ENCODE data around the gene THEM4.
"Not testable (repeated sequence)": the region's sequence is repeated elsewhere in the genome, so short reads cannot be mapped to it uniquely, and the experiment has no call there.

The THEM4 gene

GRCh38 chr1:151858886-151859665, 50.2 kb downstream of the THEM4 start:
- Histone ChIP-seq H3K4me2 (ENCODE audit: low read length) (no peak overlapping the region), H3K27ac (ENCODE audit: low read depth, low read length) (no peak overlapping the region), H3K23ac (ENCODE audit: low read length) (no peak overlapping the region), H3K4ac (ENCODE audit: low read depth, low read length) (no peak overlapping the region), H3K14ac (ENCODE audit: low read length) (no peak overlapping the region), H4K8ac (ENCODE audit: low read depth, low read length) (no peak overlapping the region), H2AFZ (ENCODE audit: insufficient read depth, low read length, poor library complexity) (no peak overlapping the region), H2BK12ac (ENCODE audit: low read length) (peak overlapping the region; percentile 4), H3K9me3 (ENCODE audit: insufficient read depth, low read depth, low read length) (no peaks in the 10 kb centered on the region), H3K9ac (ENCODE audit: low read length) (no peak overlapping the region), H2AK5ac (ENCODE audit: low read length) (no peak overlapping the region), H3K79me2 (ENCODE audit: control insufficient read depth, insufficient read depth, low read length, poor library complexity) (peaks cover 4% of the 10 kb centered on the region), H2BK120ac (ENCODE audit: insufficient read depth, low read length, poor library complexity) (peak overlapping the region; percentile 29), H3K79me1 (ENCODE audit: low read length) (peaks cover 22% of the 10 kb centered on the region), H3K4me1 (ENCODE audit: control insufficient read depth in 1 of 2, insufficient read depth in 2 of 2, low read length in 2 of 2) (peaks cover 31 to 35% of the 10 kb centered on the region in 2 experiments), H3K27me3 (ENCODE audit: insufficient read depth, low read length) (no peaks in the 10 kb centered on the region), H3K4me3 (ENCODE audit: low read depth, low read length) (no peak overlapping the region), H3K18ac (ENCODE audit: low read length) (peak overlapping the region; percentile 42), H3K36me3 (ENCODE audit: control insufficient read depth in 1 of 2, insufficient read depth in 2 of 2, low read length in 2 of 2) (no peaks in the 10 kb centered on the region), H4K91ac (ENCODE audit: low read depth, low read length) (peak overlapping the region; percentile 26), H2BK5ac (ENCODE audit: low read depth, low read length, poor library complexity) (no peak overlapping the region), H4K12ac (ENCODE audit: low read depth, low read length) (no peak overlapping the region)
- no peak for DNase-seq
- no CpG with 5 or more reads among the region's 6 CpGs for WGBS (ENCODE audit: extremely low coverage, insufficient coverage, insufficient read length)

- Histone ChIP-seq H4K8ac (ENCODE audit: low read depth, low read length) (no peak overlapping the region), H3K27ac (ENCODE audit: low read depth, low read length) (no peak overlapping the region), H4K91ac (ENCODE audit: low read depth, low read length) (no peak overlapping the region), H2BK12ac (ENCODE audit: low read length) (peak overlapping the region; percentile 12), H3K14ac (ENCODE audit: low read length) (no peak overlapping the region), H3K9me3 (ENCODE audit: insufficient read depth, low read depth, low read length) (no peaks in the 10 kb centered on the region), H2AK5ac (ENCODE audit: low read length) (no peak overlapping the region), H2BK120ac (ENCODE audit: insufficient read depth, low read length, poor library complexity) (peak overlapping the region; percentile 9), H3K79me2 (ENCODE audit: control insufficient read depth, insufficient read depth, low read length, poor library complexity) (peaks cover 4% of the 10 kb centered on the region), H3K79me1 (ENCODE audit: low read length) (peaks cover 22% of the 10 kb centered on the region), H3K27me3 (ENCODE audit: insufficient read depth, low read length) (no peaks in the 10 kb centered on the region), H3K4me1 (ENCODE audit: control insufficient read depth in 1 of 2, insufficient read depth in 2 of 2, low read length in 2 of 2) (peaks cover 31 to 35% of the 10 kb centered on the region in 2 experiments), H3K4me2 (ENCODE audit: low read length) (no peak overlapping the region), H3K18ac (ENCODE audit: low read length) (no peak overlapping the region), H3K4ac (ENCODE audit: low read depth, low read length) (no peak overlapping the region), H3K23ac (ENCODE audit: low read length) (no peak overlapping the region), H3K36me3 (ENCODE audit: control insufficient read depth in 1 of 2, insufficient read depth in 2 of 2, low read length in 2 of 2) (no peaks in the 10 kb centered on the region), H2AFZ (ENCODE audit: insufficient read depth, low read length, poor library complexity) (no peak overlapping the region), H4K12ac (ENCODE audit: low read depth, low read length) (no peak overlapping the region), H3K4me3 (ENCODE audit: low read depth, low read length) (no peak overlapping the region), H2BK5ac (ENCODE audit: low read depth, low read length, poor library complexity) (no peak overlapping the region), H3K9ac (ENCODE audit: low read length) (no peak overlapping the region)
- no CpG with 5 or more reads among the region's 3 CpGs for WGBS (ENCODE audit: extremely low coverage, insufficient coverage, insufficient read length)
- DNase-seq, result peak in 1 of 2 donors; percentile 14
Observed at GRCh38 chr1:151858030-151858746, 51.1 kb downstream of the THEM4 start.

- peak overlapping the region; percentile 87 for H4K91ac ChIP-seq (ENCODE audit: low read depth, low read length)
- no peaks in the 10 kb centered on the region for H3K27me3 ChIP-seq (ENCODE audit: insufficient read depth, low read length)
- H3K9me3 ChIP-seq (ENCODE audit: insufficient read depth, low read depth, low read length), result no peaks in the 10 kb centered on the region
- H2BK120ac ChIP-seq (ENCODE audit: insufficient read depth, low read length, poor library complexity), result no peak overlapping the region
- H3K4me1 ChIP-seq (ENCODE audit: control insufficient read depth in 1 of 2, insufficient read depth in 2 of 2, low read length in 2 of 2), result peaks cover 25 to 33% of the 10 kb centered on the region in 2 experiments
- H4K12ac ChIP-seq (ENCODE audit: low read depth, low read length), result no peak overlapping the region
- no peaks in the 10 kb centered on the region for H3K36me3 ChIP-seq (ENCODE audit: control insufficient read depth in 1 of 2, insufficient read depth in 2 of 2, low read length in 2 of 2)
- H3K79me1 ChIP-seq (ENCODE audit: low read length), result peaks cover 18% of the 10 kb centered on the region
- no peak overlapping the region for H3K9ac ChIP-seq (ENCODE audit: low read length)
- no peak overlapping the region for H3K4me2 ChIP-seq (ENCODE audit: low read length)
- WGBS (ENCODE audit: extremely low coverage, insufficient coverage, insufficient read length), result no CpG with 5 or more reads among the region's 4 CpGs
- no peak overlapping the region for H3K18ac ChIP-seq (ENCODE audit: low read length)
- H2AFZ ChIP-seq (ENCODE audit: insufficient read depth, low read length, poor library complexity), result no peak overlapping the region
- H3K14ac ChIP-seq (ENCODE audit: low read length), result peak overlapping the region; percentile 73
- H3K4ac ChIP-seq (ENCODE audit: low read depth, low read length), result no peak overlapping the region
- no peak overlapping the region for H4K8ac ChIP-seq (ENCODE audit: low read depth, low read length)
- H3K23ac ChIP-seq (ENCODE audit: low read length), result no peak overlapping the region
- no peak overlapping the region for H2AK5ac ChIP-seq (ENCODE audit: low read length)
- no peak overlapping the region for H3K4me3 ChIP-seq (ENCODE audit: low read depth, low read length)
- no peak for DNase-seq
- peaks cover 4% of the 10 kb centered on the region for H3K79me2 ChIP-seq (ENCODE audit: control insufficient read depth, insufficient read depth, low read length, poor library complexity)
- H3K27ac ChIP-seq (ENCODE audit: low read depth, low read length), result no peak overlapping the region
- H2BK12ac ChIP-seq (ENCODE audit: low read length), result no peak overlapping the region
- no peak overlapping the region for H2BK5ac ChIP-seq (ENCODE audit: low read depth, low read length, poor library complexity)
Observed at GRCh38 chr1:151855933-151856332, 53.4 kb downstream of the THEM4 start.

GRCh38 chr1:151855516-151855915, 53.8 kb downstream of the THEM4 start:
- not testable (repeated sequence) for H4K12ac ChIP-seq (ENCODE audit: low read depth, low read length); H2BK120ac ChIP-seq (ENCODE audit: insufficient read depth, low read length, poor library complexity); H2AFZ ChIP-seq (ENCODE audit: insufficient read depth, low read length, poor library complexity); H3K23ac ChIP-seq (ENCODE audit: low read length); H2AK5ac ChIP-seq (ENCODE audit: low read length); H4K8ac ChIP-seq (ENCODE audit: low read depth, low read length); H3K27me3 ChIP-seq (ENCODE audit: insufficient read depth, low read length); H3K14ac ChIP-seq (ENCODE audit: low read length); H3K4me2 ChIP-seq (ENCODE audit: low read length); H2BK5ac ChIP-seq (ENCODE audit: low read depth, low read length, poor library complexity); H3K36me3 ChIP-seq (ENCODE audit: control insufficient read depth in 1 of 2, insufficient read depth in 2 of 2, low read length in 2 of 2); H3K4ac ChIP-seq (ENCODE audit: low read depth, low read length); H3K9ac ChIP-seq (ENCODE audit: low read length); H3K4me3 ChIP-seq (ENCODE audit: low read depth, low read length); H2BK12ac ChIP-seq (ENCODE audit: low read length); H3K79me2 ChIP-seq (ENCODE audit: control insufficient read depth, insufficient read depth, low read length, poor library complexity); H3K18ac ChIP-seq (ENCODE audit: low read length); DNase-seq; H3K9me3 ChIP-seq (ENCODE audit: insufficient read depth, low read depth, low read length)
- Histone ChIP-seq H3K79me1 (ENCODE audit: low read length) (peaks cover 15% of the 10 kb centered on the region), H4K91ac (ENCODE audit: low read depth, low read length) (peak overlapping the region; percentile 32), H3K4me1 (ENCODE audit: control insufficient read depth in 1 of 2, insufficient read depth in 2 of 2, low read length in 2 of 2) (peaks cover 21 to 29% of the 10 kb centered on the region in 2 experiments), H3K27ac (ENCODE audit: low read depth, low read length) (peak overlapping the region; percentile 23)
- WGBS (ENCODE audit: extremely low coverage, insufficient coverage, insufficient read length), result no CpG with 5 or more reads among the region's 8 CpGs

Data from trophoblast cell (in vitro differentiated cells and primary cell).